Measurements from ENCODE around the gene KRT85.

- TF ChIP-seq CTCF (IDR thresholded peaks at IDR 0.05) (no peak), EZH2phosphoT487 (IDR thresholded peaks at IDR 0.05) (no peak)
These were observed 46.4 kb downstream of the KRT85 start, which contains the start of gene KRT83 for GRCh38 chr12:52320784-52321400.

All from neural progenitor cell (in vitro differentiated cells).